ENCODE measurements around the gene CCDC188.

Gene CCDC188

GRCh38 chr22:20116376-20116950 is 34.4 kb downstream of the CCDC188 start:
- DNase-seq, result peak in 1 of 3 experiments; percentile 34

- no peak for DNase-seq
These were observed 35.0 kb downstream of the CCDC188 start, which contains the start of gene RANBP1 for GRCh38 chr22:20115691-20116375. Gene RANBP1 (plus strand): TSS chr22:20116104. CDS start chr22:20116185, 81 bp downstream.

GRCh38 chr22:20114506-20115475 is 36.1 kb downstream of the CCDC188 start:
- DNase-seq, result no peak

GRCh38 chr22:20113551-20114310 is 37.1 kb downstream of the CCDC188 start:
- no peak for DNase-seq

GRCh38 chr22:20112623-20113511 is 38.0 kb downstream of the CCDC188 start:
- DNase-seq, result peak in 1 of 3 experiments; percentile 5

- DNase-seq, result peak in 1 of 3 experiments; percentile 2
These were observed 38.9 kb downstream of the CCDC188 start for GRCh38 chr22:20111689-20112622.

- peak in 1 of 3 experiments; percentile 14 for DNase-seq
These were observed 39.7 kb downstream of the CCDC188 start for GRCh38 chr22:20111045-20111688.

- no peak for DNase-seq
These were observed 40.4 kb downstream of the CCDC188 start for GRCh38 chr22:20110359-20110985.

GRCh38 chr22:20109411-20110358 is 41.2 kb downstream of the CCDC188 start:
- no peak for DNase-seq

GRCh38 chr22:20108757-20109230 is 42.1 kb downstream of the CCDC188 start:
- no peak for DNase-seq

- no peak for DNase-seq
These were observed 42.7 kb downstream of the CCDC188 start for GRCh38 chr22:20107951-20108756.

GRCh38 chr22:20107471-20107901 is 43.4 kb downstream of the CCDC188 start:
- DNase-seq, result no peak

GRCh38 chr22:20106849-20107237 is 44.0 kb downstream of the CCDC188 start:
- no peak for DNase-seq

GRCh38 chr22:20106205-20106848 is 44.5 kb downstream of the CCDC188 start:
- DNase-seq, result no peak

GRCh38 chr22:20105456-20106204 is 45.2 kb downstream of the CCDC188 start:
- no peak for DNase-seq
